Inflammatory macrophage treated with lipopolysaccharide for 4 hours (primary cell): ENCODE data around the gene EIF4E.
A peak's percentile ranks its signal among the peaks of the same experiment; 100 is the strongest.
"Not testable (repeated sequence)": the region's sequence is repeated elsewhere in the genome, so short reads cannot be mapped to it uniquely, and the experiment has no call there.

Source experiments
- DNase-seq: peaks from one replicate; pipeline ENCODE4 v3.0.0-alpha.2; 2020

Gene EIF4E

DNA sequence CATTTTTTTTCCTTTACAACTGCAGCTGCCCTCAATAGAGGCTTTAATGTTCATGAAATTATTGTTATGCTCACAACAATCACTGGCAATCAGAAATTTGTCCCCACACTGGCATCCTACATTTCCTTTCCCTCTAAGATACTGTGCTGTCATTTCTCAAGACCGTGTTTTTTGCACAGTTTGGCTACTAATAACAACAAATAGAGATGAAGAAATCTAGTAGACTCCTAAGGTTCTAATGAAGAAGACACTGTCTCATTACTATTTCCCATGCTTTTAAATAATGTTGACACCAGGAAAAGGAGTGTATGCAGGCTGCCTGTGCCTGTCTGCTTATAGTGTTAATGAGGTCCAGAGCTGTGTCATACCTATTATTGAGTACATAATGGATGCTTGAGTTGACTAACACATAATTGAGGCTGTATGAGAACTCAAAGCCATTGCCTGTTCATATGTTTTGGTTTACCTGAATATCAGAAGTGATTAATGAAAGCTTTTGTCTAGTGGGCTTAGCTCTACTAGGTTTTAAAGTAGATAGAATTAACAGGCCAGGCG is 1.5 kb upstream of the EIF4E start:
- peak; percentile 85 for DNase-seq

DNA sequence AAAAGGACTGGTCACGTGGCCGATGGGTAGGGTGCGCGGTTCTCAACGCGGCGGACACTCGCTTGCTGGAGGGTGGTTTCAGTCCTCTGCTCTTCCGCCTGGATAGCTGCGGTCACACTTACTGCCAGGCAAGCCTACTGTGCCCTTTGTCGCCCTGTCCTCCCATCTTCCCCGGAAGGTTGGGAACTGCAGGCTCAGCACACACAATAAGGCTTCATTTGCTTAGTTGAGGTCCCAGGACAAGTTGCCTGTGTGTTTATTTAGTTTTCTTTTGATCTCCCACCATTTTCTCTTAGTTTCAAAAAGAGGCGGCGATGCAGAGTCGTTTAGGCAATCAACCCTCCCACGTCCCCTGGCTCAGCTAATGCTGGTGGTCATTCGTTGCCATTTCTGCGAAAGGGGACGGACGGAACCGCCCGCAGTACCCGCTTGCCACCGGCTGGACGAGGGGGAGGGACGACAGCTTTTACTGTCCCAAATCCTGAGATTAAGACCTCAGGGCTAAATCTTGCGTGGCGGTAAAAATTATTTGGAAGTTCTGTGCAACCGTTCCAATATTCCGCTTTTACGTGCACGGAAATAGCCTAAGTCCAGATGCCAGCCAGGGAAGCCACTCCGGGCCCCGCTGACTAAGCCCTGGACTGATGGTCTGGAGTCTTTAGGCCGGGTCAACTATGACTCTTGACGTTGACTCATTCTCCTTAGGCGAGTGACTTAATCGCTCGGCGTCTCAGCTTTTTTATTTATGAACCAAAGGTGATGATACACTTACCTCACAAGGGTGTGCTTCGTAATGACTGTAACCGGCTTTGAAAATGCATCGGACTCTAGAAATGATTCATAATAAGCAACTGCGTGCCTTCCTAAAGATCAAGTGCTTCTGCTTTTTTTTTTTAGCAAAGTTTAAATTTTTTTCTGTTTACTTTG is 671 bp upstream of the EIF4E start:
- peak; percentile 99 for DNase-seq

DNA sequence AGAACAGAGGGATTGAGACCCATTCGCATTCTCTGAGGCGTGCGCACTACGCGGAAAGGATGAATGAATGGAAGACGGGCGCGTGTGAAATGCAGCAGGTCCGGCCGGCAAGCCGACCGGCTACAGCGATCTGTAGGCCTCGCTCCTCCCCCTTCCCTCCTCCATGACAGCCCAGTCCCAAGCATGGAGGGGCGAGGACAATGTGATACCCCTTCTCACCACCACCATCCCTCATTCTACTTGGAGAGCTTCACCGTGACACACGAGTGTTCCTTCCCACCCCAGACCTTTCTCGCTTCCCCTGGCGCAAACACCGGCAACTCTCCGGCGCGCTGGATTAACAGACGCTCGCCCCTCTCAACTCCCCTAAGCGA is 815 bp downstream of the EIF4E start:
- peak; percentile 76 for DNase-seq

DNA sequence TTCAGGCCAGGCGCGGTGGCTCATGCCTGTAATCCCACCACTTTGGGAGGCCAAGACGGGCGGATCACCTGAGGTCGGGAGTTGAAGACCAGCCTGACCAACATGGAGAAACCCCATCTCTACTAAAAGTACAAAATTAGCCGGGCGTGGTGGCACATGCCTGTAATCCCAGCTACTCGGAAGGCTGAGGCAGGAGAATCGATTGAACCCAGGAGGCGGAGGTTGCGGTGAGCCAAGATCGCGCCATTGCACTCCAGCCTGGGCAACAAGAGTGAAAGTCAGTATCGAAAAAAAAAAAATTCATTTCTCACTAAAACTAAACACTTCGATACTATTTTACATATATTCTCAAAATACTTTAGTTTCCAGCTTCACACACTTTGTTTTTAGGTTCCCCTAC is 2.7 kb downstream of the EIF4E start:
- DNase-seq: not testable (repeated sequence)

DNA sequence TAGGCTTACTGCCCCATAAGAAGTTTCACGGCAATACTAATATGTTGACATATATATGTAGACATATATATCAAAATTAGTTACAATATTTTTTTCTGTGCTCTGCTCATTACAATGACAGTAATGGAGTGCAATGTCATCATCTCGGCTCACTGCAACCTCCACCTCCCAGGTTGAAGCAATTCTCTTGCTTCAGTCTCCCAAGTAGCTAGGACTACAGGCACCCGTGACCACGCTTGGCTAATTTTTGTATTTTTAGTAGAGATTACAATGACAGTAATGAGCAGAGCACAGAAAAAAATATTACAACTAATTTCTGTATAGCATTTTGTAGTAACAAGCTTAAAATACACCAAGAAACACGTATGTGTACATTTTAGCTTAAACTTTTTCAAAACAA is 7.6 kb downstream of the EIF4E start:
- no peak for DNase-seq

DNA sequence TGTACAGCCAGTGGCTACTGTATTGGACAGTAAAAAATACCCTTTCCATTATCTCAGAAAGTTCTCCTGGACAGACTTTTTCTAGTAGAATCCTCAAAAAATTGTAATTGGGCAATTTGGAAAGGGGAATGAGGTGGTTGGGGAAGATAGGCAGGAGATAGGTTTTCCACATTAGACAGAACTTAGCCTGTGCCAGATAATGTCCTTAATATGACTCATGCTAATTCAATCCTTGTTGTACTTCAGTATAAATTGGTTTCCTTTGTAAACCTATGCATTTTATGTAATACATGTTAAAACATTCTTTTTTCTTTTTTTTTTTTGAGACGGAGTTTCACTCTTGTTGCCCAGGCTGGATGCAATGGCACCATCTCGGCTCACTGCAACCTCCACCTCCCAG is 8.9 kb downstream of the EIF4E start:
- DNase-seq: no peak

DNA sequence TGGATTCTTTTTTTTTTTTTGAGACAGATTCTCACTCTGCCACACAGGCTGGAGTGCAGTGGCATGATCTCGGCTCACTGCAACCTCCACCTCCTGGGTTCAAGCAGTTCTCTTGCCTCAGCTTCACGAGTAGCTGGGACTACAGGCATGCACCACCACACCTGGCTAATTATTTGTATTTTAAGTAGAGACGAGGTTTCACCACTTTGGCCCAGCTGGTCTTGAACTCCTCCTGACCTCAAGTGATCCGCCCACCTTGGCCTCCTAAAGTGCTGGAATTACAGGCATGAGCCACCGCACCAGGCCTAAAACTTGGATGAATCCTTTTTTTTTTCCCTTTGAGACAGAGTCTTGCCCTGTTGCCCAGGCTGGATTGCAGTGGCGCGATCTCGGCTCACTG is 18.2 kb downstream of the EIF4E start:
- DNase-seq: not testable (repeated sequence)

DNA sequence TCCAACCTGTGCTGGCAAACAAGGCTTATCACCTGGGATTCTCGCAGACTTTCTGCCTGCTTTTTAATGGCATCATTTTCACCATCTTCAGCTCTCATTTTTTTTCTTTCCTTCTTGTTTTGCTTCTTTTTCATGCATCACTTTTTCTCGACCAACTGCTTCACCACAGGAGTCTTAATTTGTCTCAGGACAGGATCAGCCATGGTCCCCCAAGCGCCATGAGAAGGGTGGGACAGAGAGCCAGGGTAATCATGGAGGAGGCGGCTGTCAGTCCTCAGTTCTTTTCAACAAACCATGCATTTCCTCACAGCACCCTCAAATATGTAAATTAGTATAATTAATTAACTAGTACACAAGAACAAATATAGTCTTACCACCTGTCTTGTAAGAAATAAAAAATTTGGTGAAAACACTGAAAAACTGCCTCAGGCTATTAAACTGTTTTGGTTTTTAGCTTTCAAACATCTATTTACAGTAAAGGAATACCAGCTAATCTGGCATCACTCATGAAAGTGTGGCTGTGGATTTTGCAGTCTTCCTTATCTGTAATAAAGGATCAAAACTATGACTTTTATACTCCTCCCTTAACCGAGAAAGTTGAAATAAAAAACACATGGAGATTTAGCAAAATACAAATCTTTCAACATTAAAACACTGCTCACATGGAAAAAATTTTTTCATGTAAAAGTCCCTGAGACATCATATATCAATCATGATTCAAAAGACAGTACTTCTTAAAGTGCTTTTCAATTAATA is 19.1 kb downstream of the EIF4E start:
- DNase-seq: no peak

DNA sequence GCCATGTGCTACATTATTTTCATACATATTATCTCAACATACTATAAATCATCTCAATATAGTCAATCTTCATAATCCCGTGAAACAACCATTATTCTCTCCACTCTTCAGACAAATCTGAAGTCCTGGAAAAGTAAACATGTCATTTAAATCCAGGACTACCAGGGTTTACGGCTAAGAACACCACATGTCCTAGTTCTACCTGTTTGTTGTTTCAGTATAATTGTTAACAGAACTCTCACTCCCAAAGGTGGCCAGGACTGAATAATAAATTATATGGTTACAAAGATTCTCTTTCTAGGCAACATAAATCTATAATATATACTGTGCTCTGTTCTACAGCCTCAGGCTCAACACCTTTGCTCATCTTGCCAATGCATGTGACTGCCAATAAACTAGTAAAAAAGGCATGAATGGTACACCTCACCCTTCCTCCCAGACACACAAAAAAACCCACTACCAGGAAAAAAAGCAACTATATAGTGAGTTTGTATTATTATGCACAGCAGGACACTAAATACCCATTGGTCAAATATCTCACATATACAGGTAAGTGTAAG is 20.1 kb downstream of the EIF4E start:
- DNase-seq: no peak

DNA sequence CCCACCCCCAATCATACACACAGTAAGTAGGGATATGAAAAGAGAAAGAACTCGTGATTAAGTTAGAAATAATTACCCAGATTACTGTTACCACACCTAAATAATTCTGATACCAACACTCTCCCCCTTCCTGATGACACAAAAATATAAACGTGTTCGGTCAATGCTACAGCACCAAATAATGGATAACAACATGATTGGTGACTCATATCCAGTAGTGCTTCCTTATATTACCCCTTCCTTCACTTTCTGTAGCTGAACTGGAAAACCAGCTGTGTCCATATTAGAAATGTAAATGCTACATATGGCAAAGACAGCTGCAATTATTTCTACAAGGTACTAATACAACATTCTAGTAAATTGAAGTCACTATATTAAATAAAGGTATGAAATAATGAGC is 20.8 kb downstream of the EIF4E start:
- DNase-seq: peak; percentile 6

DNA sequence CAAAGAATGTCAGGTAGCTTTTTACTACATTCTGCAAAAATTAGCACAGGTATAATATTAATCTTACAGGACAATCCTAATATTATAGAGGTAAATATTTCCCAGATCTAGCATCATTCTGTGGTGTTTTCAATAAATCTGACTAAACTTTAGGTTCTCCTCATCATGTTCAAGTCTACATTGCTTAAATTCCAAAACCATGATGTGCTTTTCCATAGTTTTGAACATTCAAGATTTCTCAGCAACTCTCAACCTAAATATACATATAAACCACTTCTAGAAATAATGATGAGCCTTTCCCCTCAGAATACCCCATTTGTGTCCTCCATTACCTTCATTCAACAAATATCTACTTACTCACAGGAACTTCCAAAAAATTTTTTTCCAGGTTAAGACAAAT is 23.1 kb downstream of the EIF4E start:
- DNase-seq: no peak

DNA sequence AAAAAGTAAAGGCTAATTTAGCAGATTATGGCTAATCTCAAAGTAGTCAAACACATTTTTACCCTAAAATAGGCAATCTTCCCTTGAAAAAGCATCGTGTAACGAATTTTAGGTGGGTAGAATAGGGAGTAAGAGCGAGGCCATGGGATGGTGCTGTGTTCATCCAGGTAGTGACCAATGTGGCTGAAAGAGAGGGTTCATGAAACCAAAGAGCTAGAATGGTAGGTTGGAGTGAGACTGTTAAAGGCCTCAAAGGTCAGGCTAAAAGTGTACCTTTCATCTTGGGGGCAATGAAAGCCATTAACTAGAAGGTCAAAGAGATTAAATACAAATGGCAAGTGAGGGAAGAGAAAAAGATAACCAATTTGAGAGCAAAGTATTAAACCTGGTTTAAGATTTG is 23.6 kb downstream of the EIF4E start:
- DNase-seq: no peak

DNA sequence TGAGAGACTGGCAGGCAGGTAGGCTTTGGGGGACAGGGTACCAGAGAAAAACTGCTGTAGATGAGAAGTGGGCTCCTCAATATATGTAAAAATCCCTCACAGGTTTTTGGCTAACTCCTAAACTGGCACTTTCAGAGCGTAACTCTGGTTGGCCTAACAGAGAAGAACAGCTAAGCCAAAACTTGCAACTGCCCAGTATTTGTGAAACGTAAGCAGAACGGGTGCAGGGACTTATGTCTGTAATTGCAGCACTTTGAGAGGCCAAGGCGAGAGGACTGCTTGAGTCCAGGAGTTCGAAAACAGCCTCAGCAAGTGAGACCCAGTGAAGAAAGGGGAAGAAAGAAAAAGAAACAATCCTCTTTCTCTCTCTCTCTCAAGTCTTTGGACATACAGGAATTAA is 25.0 kb downstream of the EIF4E start:
- DNase-seq: no peak

DNA sequence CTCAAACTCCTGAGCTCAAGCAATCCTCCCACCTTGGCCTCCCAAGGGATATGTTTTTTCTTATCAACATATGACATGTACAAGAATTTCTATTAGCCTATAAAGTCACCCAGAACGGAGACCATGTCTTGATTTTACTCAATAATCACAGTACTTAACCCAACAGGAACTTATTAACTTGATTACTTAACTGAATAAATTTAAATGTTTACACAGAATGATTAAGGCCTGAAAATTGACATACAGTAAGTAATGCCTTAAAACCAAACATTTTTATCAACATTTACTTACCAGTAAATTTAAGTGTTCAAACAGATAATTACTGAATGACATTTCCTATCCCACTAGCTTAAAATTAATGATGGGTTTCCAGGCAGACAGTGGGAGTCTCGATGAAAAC is 25.4 kb downstream of the EIF4E start:
- no peak for DNase-seq

DNA sequence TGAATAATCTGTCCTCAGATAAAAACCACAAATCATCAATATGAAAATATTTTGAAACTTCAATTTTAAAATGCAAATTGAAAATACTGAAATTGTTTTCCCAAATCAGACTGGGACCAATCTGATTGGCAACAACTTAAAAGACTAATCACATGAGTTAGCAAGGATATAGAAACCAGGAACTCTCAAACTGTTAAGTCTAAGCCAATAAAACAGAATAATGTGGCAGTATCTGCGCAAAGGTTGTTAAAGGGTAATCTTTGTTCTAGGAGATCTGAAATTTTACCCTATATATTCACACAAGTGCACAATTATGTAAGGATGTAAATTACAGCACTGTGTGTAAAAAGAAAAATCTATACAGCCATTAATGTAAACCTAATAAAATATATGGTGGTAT is 29.7 kb downstream of the EIF4E start:
- DNase-seq: no peak

DNA sequence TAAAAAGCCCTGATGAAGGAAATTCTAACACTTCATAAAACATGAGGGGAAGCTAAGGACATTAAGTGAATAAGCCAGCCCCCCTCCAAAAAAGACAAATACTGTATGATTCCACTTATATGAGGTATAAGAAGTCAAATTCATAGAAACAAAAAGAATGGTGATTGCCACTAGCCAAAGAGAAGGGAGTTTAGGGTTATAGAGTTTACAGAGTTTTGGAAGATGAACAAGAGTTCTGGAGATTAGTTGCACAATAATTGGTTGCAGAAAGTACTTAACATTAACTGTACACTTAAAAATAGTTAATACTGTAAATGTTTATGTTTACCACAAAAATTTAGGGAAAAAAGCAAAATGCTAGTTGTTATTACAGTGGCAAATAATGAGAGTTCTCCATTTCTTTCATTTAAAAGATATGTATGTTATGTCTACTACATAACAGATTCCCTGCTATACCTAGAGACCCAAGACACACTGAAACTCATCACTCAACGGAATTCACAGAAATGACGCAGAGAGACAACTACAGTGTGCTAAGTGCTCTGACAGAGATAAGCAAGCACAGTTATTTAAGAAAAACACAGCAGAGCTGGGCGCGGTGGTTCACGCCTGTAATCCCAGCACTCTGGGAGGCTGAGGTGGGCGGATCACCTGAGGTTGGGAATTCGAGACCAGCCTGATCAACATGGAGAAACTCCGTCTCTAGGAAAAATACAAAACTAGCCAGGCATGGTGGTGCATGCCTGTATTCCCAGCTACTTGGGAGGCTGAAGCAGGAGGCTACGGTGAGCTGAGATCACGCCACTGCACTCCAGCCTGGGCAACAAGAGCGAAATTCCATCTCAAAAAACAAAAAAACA is 37.2 kb downstream of the EIF4E start:
- no peak for DNase-seq

DNA sequence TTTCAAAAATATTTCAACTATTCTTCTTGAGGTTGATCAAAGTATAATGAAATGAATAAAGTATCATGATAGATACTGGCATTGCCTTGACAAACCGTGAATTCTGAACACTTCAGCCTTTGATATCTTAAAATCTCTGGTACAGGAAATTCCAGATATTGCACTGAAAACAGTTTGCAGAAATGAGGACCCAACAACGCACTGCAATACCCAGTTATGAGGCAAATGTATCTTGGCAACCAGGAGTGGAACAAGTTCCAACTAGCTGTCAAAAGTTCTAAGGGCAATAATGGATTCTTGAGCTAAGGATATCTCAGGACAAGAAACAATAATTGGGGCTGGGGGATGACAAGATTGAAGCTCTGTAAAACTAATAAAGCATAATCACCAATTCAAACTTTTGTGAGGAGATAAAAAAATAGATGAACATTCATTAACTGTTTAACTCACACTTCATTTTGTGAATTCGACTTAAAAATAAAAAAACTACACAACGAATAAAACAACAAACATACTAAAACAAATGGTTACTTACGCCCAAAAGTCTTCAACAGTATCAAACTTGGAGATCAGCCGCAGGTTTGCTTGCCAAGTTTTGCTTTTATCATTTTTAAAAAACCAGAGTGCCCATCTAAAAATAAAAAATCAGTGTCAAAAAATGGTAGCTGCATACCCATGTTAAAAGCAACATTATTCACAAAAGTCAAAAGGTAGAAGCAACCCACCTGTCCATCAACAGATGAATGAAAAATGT is 38.1 kb downstream of the EIF4E start:
- no peak for DNase-seq

DNA sequence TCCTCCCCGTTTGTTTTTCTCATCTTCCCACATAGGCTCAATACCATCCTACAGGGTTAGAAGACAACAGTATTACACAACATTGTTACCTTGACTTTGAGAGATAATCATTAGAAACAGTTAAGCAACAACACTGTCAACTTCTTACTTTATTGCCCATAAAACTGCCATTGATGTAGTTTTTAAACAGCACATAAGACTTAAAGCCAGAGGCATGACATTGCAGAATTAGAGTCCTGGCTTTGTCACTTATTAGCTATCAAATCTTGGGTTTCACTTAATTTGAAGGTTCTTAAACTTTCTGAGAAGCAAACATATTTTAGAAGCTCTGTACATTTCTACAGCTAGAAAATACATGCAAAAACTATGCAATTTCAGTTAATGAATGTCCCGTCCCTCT is 41.8 kb downstream of the EIF4E start:
- no peak for DNase-seq

DNA sequence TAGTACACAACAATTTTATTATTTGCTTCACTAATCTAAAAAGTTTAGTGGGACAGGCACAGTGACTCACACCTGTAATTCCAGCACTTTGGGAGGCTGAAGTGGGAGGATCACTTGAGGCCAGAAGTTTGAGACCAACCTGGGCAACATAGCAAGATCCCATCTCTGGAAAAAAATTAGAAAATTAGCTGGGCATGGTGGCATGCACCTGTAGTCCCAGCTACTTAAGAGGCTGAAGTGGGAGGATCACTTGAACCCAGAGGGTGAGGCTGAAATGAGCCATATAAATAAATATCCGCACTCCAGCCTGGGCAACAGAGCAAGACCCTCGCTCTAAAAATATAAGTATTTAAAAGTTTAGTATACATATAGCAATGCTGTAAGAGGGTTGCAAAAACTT is 42.6 kb downstream of the EIF4E start:
- DNase-seq: not testable (repeated sequence)

DNA sequence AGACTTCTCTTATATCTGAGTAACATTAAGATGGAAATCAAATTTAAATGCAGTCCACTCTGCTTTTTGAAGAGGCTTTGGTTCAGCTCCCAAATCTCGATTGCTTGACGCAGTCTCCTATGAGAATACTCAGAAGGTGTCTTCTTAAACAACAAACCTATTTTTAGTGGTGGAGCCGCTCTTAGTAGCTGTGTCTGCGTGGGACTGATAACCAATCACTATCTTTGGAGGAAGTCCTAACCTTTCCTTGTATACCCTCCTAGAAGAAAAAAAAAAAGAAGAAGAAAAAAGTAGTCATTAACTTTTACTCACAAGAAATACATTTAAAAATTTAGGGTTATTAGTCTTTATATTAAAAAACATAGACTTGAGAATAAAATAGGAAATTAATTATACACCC is 48.0 kb downstream of the EIF4E start:
- not testable (repeated sequence) for DNase-seq

DNA sequence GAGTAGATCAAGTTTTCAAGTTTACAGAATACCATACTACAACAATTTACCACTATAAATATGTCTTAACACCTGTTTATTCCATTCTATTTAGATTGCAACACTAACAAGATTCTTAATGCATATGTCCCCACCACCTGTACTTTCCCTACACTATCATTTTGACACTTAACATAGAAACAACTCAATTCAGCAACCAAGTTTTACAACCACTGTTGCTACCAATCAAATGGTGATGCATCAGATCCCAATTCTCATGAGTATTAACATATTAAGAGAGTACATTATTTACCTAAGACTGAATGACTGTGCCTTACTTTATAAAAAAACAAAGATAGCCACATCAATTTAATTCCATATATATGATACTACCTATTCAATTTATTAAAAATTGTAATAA is 49.4 kb downstream of the EIF4E start:
- no peak for DNase-seq

DNA sequence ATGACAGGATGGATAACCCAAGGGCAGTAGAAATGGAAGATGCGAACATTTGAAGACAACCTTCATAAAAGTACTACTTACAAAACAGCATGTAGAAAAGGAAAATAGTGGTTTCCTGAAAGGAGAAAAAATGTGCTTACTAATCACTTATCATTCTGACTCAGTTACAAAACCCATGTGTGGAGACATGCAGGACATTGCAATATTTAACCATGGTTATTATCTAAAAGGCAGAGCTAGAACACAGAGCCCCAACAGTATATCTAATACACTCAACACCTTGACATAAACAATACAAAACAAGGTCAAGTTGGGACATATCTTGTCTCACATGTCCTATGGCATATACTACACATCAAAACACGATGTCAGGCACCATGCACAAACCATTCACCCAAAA is 55.9 kb downstream of the EIF4E start:
- no peak for DNase-seq
